RWPE1 (cell line): ENCODE results near the gene AP3S1.

Experiments used
- CTCF ChIA-PET: fragments of 350-600 bp; sonication (Branson Sonifier 250); formaldehyde crosslinking; extraction: SDS; loops from one replicate; lab custom pipeline; 2021; lab: Yijun Ruan, JAX
- POLR2A ChIA-PET: fragments of 400-600 bp; formaldehyde crosslinking; extraction: SDS; loops from one replicate; lab custom pipeline; 2020; ENCODE audit warnings: antibody characterized with exemption; ENCODE audit not compliant: low non-redundant PET; lab: Yijun Ruan, JAX
- DNase-seq: peaks from one replicate; pipeline ENCODE4 v3.0.0; 2012; ENCODE audit warnings: low spot score
- H3K27ac ChIP-seq: fragments of 450-650 bp; 2 replicates; pipeline ENCODE4 v1.5.1; 2017
- TF ChIP-seq, protein P1 (sequence below): fragments of 450-650 bp; conservative IDR thresholded peaks from 2 replicates; pipeline ENCODE4 v1.5.1; 2017; ENCODE audit warnings: low read depth, mild to moderate bottlenecking

Gene AP3S1

DNA sequence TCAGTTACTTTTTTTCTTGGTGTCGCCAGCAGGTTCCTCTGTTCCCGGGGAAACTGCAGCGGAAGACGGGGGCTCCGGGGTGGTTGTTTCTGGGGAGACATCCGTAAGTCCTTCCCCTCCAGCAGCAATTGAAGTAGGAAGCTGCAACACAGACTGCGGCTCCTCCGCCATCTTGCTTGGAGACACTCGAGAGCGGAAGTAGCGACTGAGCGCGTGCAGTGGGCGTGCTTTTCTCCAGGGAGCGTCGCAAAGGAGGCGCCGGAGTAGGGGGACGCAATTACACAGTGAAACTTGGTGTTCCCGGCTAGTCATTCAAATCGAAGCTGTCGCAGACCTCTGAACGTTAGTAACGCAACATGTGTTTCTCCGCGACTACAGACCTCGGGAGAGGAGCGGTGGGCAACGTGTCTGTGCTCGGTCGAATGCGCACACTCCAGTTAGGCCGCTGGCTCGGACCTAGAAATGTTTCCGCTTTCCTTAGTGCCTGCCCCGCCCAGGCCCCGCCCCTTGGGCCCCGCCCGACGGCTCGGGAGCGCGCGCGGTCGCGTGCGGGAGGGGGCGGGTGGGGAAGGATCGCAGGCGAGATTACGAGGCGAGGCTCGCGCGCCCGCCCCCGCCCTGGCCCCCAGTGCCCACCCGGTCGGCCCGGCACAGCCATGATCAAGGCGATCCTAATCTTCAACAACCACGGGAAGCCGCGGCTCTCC lies at the start of gene AP3S1, which contains the start of gene ATG12:
Gene AP3S1 (plus strand): TSS at position 554 of the 707 bp plus-strand sequence. CDS start 103 bp downstream, at position 657.
Gene ATG12 (minus strand): TSS at position 184 of the 707 bp plus-strand sequence. CDS start 13 bp downstream, at position 171.
- ChIA-PET POLR2A (no interaction called here), CTCF (interaction anchor here (0.6 kb wide), 1 partner anchor 183 kb away, joined by 3 read pairs; no protein-coding TSS in a partner anchor)
- peak; percentile 94 for DNase-seq
- H3K27ac ChIP-seq, result peak within 1 kb of the TSS; percentile 95
- TF ChIP-seq, protein P1, sequence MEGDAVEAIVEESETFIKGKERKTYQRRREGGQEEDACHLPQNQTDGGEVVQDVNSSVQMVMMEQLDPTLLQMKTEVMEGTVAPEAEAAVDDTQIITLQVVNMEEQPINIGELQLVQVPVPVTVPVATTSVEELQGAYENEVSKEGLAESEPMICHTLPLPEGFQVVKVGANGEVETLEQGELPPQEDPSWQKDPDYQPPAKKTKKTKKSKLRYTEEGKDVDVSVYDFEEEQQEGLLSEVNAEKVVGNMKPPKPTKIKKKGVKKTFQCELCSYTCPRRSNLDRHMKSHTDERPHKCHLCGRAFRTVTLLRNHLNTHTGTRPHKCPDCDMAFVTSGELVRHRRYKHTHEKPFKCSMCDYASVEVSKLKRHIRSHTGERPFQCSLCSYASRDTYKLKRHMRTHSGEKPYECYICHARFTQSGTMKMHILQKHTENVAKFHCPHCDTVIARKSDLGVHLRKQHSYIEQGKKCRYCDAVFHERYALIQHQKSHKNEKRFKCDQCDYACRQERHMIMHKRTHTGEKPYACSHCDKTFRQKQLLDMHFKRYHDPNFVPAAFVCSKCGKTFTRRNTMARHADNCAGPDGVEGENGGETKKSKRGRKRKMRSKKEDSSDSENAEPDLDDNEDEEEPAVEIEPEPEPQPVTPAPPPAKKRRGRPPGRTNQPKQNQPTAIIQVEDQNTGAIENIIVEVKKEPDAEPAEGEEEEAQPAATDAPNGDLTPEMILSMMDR, result no peak

DNA sequence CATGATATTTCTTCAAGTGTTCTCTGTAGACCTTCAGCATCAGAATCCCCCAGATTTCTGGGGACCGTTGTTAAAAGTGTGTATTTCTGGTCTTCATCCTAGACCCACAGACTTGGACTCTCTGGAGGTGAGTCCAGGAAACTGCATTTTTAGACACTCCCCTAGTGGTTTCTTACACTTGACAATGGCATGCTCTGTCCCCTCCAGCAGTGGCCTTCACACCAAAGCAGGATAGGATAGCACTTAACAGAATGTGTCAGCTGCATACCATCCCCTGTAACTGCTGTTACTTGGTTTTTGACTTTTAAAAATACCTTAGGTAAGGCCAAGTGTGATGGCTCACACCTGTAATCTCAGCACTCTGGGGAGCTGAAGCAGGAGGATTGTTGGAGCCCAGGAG lies 46.0 kb upstream of the AP3S1 start:
- TF ChIP-seq, protein P1, result no peak
- H3K27ac ChIP-seq, result no peak overlapping the region
- ChIA-PET POLR2A (no interaction called here), CTCF (interaction anchor here (0.6 to 1.2 kb wide), 3 partner anchors 8 to 272 kb away, joined by 3 to 5 read pairs (median 3); no protein-coding TSS in a partner anchor)
- no peak for DNase-seq

DNA sequence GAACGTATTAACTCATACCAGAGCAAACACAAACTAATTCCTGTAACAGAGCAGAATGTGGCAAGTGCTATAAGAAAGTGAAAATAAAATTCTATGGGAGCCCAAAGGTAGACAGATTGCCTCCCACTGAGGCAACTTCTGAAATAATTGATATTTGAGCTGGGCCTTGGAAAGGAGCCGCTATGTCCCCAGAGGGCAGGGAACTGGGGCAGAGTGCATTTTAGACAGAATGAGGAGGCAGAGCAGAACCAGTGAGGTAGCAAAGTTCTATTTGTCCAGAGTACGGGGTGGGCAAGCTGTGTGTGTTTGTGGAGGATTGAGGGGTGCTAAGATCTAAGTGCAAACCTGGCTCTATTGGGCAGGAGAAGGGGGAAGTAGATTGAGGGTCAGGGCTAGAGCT lies 45.1 kb upstream of the AP3S1 start:
- CTCF ChIA-PET, result interaction anchor here (1.2 kb wide), 1 partner anchor 271 kb away, joined by 3 read pairs; no protein-coding TSS in a partner anchor
- POLR2A ChIA-PET, result no interaction called here
- no peak for DNase-seq
- TF ChIP-seq, protein P1, result no peak
- no peak overlapping the region for H3K27ac ChIP-seq

DNA sequence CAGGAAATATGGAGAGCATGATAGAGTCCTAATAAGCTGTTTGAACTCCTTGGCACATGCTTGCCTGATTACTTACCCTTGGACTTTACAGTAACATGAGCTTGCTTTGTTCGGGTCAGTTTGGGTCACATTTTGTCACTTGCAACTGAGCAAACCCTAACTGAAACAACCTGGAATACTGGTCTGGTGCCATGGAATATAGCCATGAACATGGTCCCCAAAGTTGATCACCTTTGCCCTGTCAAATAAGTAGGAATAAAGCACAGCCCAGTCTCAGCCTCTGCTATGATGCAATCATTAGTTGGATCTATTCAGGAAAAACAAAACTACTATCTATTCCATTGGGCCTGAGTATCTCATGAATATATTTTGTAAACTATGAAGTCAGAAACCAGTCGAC lies 43.5 kb upstream of the AP3S1 start:
- H3K27ac ChIP-seq, result no peak overlapping the region
- ChIA-PET POLR2A (no interaction called here), CTCF (no interaction called here)
- TF ChIP-seq, protein P1, result no peak
- no peak for DNase-seq

DNA sequence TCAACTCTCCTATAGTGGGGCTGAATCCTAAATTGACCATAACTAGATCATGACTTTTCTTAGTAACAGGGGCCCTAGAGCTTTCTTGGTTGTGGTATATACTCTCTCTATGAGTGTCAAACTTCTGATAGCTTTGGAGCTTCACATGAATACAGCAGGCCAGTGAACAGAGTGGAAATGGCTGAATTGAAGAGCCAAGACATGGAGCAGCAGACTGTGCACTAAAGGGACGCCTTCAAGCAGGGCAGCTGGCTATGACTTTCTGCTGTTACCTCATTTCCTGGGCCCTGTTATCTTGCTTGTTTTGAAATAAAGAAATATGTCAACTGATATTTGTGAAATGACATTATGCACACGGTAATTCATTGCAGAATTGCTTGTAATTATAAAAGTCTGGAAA lies 41.6 kb upstream of the AP3S1 start:
- TF ChIP-seq, protein P1, result no peak
- ChIA-PET POLR2A (no interaction called here), CTCF (interaction anchor here (1.0 to 1.4 kb wide), 2 partner anchors 9 to 31 kb away, joined by 3 read pairs; no protein-coding TSS in a partner anchor)
- no peak for DNase-seq
- no peak overlapping the region for H3K27ac ChIP-seq

DNA sequence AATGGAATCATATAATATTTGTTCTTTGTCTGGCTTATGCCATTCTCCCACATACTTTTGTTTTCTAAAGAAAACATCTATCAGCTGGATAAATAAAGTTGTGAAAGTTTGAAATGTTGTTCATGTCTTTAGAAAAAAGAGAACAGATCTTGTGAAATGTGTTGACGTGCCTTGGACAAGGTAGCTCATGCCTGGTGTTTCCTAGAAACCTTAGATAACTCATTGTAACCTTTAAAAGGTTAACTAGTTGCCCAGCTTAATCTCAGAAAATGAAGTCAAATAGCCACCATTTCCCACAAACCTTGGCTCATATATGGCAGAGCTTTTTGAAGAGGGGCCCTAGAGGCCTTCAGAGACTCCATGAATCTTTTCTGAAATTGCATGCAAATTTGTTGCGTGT lies 40.6 kb upstream of the AP3S1 start:
- DNase-seq, result no peak
- CTCF ChIA-PET, result interaction anchor here (0.6 kb wide), 1 partner anchor 875 kb away, joined by 4 read pairs; no protein-coding TSS in a partner anchor
- POLR2A ChIA-PET, result no interaction called here
- H3K27ac ChIP-seq, result no peak overlapping the region
- TF ChIP-seq, protein P1, result no peak
